WERI-Rb-1 (cell line): ENCODE results near the gene CEP57.

Source experiments
- DNase-seq: peaks from one replicate; pipeline ENCODE4 v3.0.0-alpha.2; 2020
- H3K27ac ChIP-seq: fragments of 250-450 bp; sonication (Bioruptor Pico); 2 replicates; pipeline ENCODE4 v1.5.1; 2020; ENCODE audit warnings: mild to moderate bottlenecking, moderate library complexity
- H3K27me3 ChIP-seq: fragments of 250-450 bp; sonication (Bioruptor Pico); 2 replicates; pipeline ENCODE4 v1.5.1; 2021; ENCODE audit warnings: mild to moderate bottlenecking, low read depth, moderate library complexity; ENCODE audit not compliant: insufficient read depth, severe bottlenecking
- H3K36me3 ChIP-seq: fragments of 250-450 bp; sonication (Bioruptor Pico); 2 replicates; pipeline ENCODE4 v1.5.1; 2020; ENCODE audit warnings: mild to moderate bottlenecking, moderate library complexity
- H3K4me3 ChIP-seq: 2 replicates; pipeline ENCODE4 v1.5.1; 2011; ENCODE audit warnings: low read depth, mild to moderate bottlenecking, control low read depth, low read length
- H3K9me3 ChIP-seq: fragments of 250-450 bp; sonication (Bioruptor Pico); 2 replicates; pipeline ENCODE4 v1.5.1; 2021; ENCODE audit warnings: mild to moderate bottlenecking, moderate library complexity; ENCODE audit not compliant: severe bottlenecking
- TF ChIP-seq, protein P1 (sequence below): IDR thresholded peaks from 2 replicates; pipeline ENCODE4 v1.5.1; 2011; ENCODE audit warnings: low read depth, mild to moderate bottlenecking, control low read depth, inconsistent platforms, low read length

The CEP57 gene

GRCh38 chr11:95792200-95792599, 1.9 kb downstream of the CEP57 start:
- no peak overlapping the region for H3K4me3 ChIP-seq
- peaks cover 17% of the 10 kb centered on the region for H3K36me3 ChIP-seq
- no peak for DNase-seq
- TF ChIP-seq, protein P1, sequence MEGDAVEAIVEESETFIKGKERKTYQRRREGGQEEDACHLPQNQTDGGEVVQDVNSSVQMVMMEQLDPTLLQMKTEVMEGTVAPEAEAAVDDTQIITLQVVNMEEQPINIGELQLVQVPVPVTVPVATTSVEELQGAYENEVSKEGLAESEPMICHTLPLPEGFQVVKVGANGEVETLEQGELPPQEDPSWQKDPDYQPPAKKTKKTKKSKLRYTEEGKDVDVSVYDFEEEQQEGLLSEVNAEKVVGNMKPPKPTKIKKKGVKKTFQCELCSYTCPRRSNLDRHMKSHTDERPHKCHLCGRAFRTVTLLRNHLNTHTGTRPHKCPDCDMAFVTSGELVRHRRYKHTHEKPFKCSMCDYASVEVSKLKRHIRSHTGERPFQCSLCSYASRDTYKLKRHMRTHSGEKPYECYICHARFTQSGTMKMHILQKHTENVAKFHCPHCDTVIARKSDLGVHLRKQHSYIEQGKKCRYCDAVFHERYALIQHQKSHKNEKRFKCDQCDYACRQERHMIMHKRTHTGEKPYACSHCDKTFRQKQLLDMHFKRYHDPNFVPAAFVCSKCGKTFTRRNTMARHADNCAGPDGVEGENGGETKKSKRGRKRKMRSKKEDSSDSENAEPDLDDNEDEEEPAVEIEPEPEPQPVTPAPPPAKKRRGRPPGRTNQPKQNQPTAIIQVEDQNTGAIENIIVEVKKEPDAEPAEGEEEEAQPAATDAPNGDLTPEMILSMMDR, result no peak
- H3K27ac ChIP-seq, result no peak overlapping the region
- no peaks in the 10 kb centered on the region for H3K9me3 ChIP-seq
- H3K27me3 ChIP-seq, result no peaks in the 10 kb centered on the region

DNA sequence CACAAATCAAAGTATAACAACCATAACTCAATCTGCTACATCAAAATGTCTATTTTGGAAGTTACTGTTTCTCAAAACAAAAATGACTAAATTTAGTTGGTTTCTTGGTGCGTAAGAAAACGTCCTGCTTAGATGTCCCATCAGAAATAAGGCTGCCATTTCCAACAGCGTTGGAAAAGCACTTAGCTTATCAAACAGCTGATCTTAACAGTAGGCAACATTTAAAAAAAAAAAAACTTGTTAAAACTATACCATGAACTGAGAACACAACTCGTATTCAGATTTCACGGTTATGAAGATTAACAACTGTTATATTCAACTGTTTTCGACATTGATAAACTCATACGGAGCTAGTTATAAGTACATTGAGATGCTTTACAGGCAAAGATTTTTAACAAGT, 2.4 kb downstream of the CEP57 start:
- DNase-seq, result no peak
- H3K27ac ChIP-seq, result no peak overlapping the region
- TF ChIP-seq, protein P1, result no peak
- H3K4me3 ChIP-seq, result no peak overlapping the region
- H3K27me3 ChIP-seq, result no peaks in the 10 kb centered on the region
- H3K9me3 ChIP-seq, result no peaks in the 10 kb centered on the region
- peaks cover 12% of the 10 kb centered on the region for H3K36me3 ChIP-seq

DNA sequence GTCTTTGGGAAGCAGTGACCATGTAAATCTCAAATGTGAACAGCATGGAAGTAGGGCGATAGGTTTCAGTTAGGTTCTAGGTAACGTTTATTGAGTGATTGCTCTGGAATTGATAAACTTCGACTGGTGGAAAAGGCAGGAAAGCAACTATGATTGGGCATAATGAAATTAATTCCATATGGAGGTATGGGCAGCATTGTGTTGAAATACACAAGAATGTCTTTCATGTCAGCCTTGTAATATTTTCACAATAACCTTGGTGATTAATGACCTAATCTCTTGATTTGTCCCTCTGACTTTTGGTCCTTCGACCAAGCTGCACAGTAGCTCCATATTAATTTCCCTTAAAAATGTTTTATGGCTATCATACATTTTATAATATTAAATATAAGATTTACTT, 2.8 kb downstream of the CEP57 start:
- Histone ChIP-seq H3K36me3 (peaks cover 8% of the 10 kb centered on the region), H3K27ac (no peak overlapping the region), H3K4me3 (no peak overlapping the region), H3K9me3 (no peaks in the 10 kb centered on the region), H3K27me3 (no peaks in the 10 kb centered on the region)
- DNase-seq, result no peak
- TF ChIP-seq, protein P1, result no peak

DNA sequence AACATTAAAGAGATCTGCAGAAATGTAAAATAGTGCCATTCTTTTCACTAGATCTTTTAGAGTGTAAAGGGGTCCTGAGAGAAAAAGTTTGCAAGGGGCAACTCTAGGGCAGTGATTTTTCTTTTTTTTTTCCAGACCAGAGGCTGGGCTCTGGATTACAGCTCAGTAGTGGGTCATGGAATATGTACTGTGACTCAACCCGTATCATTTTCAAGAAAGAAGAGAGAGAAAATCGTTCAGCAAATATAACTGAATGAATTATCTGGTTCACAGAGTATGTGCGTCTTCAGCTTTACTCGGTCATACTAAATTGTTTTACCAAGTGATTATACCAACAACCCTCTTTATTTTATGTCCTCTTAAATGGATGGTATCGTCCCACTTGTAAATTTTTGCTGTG, 3.8 kb downstream of the CEP57 start:
- Histone ChIP-seq H3K9me3 (no peaks in the 10 kb centered on the region), H3K27me3 (no peaks in the 10 kb centered on the region), H3K27ac (no peak overlapping the region), H3K36me3 (peaks cover 8% of the 10 kb centered on the region), H3K4me3 (no peak overlapping the region)
- TF ChIP-seq, protein P1, result no peak
- DNase-seq, result no peak

DNA sequence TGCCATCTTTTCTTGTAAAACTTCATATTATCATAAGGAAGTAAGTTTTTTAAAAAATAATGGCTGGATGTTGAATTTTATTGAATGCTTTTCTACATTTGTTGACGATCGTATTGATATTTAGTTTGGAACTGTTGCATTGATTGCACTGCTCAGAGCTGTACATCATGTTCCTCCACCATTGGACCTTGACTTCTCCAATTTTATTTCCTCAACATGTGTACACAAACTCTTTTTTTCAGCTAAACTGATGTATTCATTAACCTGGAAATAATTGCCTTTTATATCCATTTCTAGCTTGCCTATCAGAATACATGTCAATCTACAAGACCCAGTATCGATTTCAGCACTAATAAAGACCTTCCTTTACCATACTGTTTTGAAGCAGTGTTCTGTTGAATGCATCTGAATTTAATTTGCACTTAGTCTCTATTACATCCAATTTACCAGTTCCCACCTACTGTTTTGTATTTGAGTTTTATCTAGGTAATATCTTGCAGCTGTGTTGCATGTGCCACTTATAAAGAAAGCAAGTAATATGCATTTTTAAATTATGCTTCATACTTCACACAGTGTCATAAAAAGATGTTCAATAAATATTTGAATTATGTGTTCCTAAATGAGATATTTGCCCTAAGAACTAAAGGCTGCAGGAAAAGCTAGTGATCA, 5.5 kb downstream of the CEP57 start:
- DNase-seq, result no peak
- TF ChIP-seq, protein P1, result no peak
- Histone ChIP-seq H3K9me3 (no peaks in the 10 kb centered on the region), H3K4me3 (no peak overlapping the region), H3K36me3 (peaks cover 16% of the 10 kb centered on the region), H3K27me3 (no peaks in the 10 kb centered on the region), H3K27ac (no peak overlapping the region)

- no peak for DNase-seq
- Histone ChIP-seq H3K36me3 (peaks cover 19% of the 10 kb centered on the region), H3K27me3 (no peaks in the 10 kb centered on the region), H3K4me3 (no peak overlapping the region), H3K27ac (no peak overlapping the region), H3K9me3 (no peaks in the 10 kb centered on the region)
- TF ChIP-seq, protein P1, result no peak
Observed at GRCh38 chr11:95796501-95796900, 6.2 kb downstream of the CEP57 start.
